Measurements from ENCODE around the gene MEF2A.

MEF2A gene

DNA sequence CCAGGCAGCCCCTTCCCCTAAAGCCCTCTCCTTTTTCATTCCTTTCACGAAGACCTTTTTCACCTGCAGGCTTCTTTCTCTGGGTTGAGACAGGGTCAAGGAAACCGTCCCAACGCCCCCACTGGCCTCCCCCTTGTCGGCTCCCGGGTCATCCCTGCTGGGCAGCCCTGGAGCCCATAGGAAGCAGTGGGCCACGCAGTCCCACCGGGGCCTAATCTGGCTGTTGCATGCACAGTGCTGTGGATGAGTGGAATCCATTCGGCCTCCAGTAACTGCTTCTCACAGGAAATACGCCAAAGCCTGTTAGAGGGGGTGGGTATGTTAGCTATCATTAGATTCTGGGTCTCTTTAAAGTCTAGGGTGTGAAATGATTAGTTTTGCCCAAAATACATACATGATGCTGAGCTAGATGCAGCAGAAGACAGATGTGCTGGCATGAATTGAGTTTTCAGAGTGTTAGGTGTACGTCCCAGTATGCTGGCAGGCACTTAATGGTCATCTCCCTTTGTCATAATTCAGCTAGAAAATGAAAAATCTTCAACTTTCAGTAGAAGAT is 150.8 kb downstream of the MEF2A start:
- H3K9ac ChIP-seq (ENCODE audit: low read depth, low read length): no peak overlapping the region
- peaks cover 33% of the 10 kb centered on the region for H3K36me3 ChIP-seq (ENCODE audit: insufficient read depth, low read length)
- no peak overlapping the region for H3K4me2 ChIP-seq (ENCODE audit: insufficient read depth, low read length)
- no peak overlapping the region for H3K27ac ChIP-seq (ENCODE audit: low read length)
- no peak for ATAC-seq (ENCODE audit: insufficient read depth, low read depth)
- no peak overlapping the region for H3K4me3 ChIP-seq (ENCODE audit: low read depth in 1 of 2, low read length in 2 of 2)
- H3K79me2 ChIP-seq (ENCODE audit: insufficient read depth, low read length): no peaks in the 10 kb centered on the region
- H3K9me3 ChIP-seq (ENCODE audit: insufficient read depth, low read length, severe bottlenecking): no peaks in the 10 kb centered on the region
- no peak overlapping the region for H2AFZ ChIP-seq (ENCODE audit: low read depth, low read length)
- no peaks in the 10 kb centered on the region for H3K27me3 ChIP-seq (ENCODE audit: insufficient read depth, low read length, poor library complexity)
- DNase-seq: no peak
- H3K4me1 ChIP-seq (ENCODE audit: insufficient read depth, low read length): peaks cover 22% of the 10 kb centered on the region
- TF ChIP-seq EZH2 (IDR thresholded peaks at IDR 0.05; ENCODE audit: borderline replicate concordance, low read depth, low read length, severe bottlenecking): no peak
- TF ChIP-seq, protein P1, sequence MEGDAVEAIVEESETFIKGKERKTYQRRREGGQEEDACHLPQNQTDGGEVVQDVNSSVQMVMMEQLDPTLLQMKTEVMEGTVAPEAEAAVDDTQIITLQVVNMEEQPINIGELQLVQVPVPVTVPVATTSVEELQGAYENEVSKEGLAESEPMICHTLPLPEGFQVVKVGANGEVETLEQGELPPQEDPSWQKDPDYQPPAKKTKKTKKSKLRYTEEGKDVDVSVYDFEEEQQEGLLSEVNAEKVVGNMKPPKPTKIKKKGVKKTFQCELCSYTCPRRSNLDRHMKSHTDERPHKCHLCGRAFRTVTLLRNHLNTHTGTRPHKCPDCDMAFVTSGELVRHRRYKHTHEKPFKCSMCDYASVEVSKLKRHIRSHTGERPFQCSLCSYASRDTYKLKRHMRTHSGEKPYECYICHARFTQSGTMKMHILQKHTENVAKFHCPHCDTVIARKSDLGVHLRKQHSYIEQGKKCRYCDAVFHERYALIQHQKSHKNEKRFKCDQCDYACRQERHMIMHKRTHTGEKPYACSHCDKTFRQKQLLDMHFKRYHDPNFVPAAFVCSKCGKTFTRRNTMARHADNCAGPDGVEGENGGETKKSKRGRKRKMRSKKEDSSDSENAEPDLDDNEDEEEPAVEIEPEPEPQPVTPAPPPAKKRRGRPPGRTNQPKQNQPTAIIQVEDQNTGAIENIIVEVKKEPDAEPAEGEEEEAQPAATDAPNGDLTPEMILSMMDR (IDR thresholded peaks at IDR 0.05; ENCODE audit: borderline replicate concordance, extremely low read depth, low read length, poor library complexity, severe bottlenecking): no peak
- H4K20me1 ChIP-seq (ENCODE audit: insufficient read depth, low read length): no peaks in the 10 kb centered on the region

DNA sequence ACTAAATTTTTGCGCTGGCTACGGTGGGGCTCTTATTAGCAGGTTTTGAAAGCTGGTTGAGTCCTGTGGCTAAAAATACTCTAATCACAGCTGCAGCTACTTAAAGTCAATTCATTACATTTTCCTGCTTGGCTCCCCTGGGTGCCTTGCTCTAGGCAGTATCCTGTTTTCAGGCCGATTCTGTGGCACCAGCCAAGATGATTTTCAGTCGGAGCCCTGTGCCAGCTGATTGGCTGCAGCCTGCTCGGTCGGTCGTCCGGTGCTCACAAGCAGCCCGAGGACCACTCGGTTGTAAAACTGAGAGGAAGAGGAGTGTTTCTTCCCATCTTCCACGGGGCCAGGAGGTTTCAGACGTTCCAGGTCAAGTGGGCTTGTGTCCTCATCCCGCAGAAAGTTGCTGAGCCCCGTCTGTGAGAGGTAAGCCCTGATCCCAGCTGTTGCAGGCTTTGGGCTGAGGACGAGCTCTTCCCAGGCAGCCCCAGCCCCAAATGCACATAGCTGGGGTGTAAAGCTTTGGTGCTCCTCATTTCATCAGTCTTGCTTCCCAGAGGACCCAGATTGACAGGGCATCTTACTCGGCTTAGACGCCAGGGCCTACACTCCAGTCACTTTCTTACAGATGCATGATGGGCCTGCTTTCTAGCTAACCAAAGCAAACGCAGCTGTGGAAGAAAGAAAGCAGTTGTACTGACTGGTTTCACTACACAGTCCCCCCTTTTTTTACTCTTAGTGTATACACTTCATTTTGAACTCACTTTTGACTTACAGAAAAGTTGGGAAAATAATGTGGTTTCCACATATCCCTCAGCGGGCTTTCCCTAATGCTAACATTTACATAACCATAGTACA is 151.6 kb downstream of the MEF2A start:
- H3K27ac ChIP-seq (ENCODE audit: low read length): no peak overlapping the region
- peaks cover 24% of the 10 kb centered on the region for H3K4me1 ChIP-seq (ENCODE audit: insufficient read depth, low read length)
- H3K4me3 ChIP-seq (ENCODE audit: low read depth in 1 of 2, low read length in 2 of 2): no peak overlapping the region
- no peak overlapping the region for H3K4me2 ChIP-seq (ENCODE audit: insufficient read depth, low read length)
- no peak overlapping the region for H2AFZ ChIP-seq (ENCODE audit: low read depth, low read length)
- no peaks in the 10 kb centered on the region for H3K79me2 ChIP-seq (ENCODE audit: insufficient read depth, low read length)
- H3K36me3 ChIP-seq (ENCODE audit: insufficient read depth, low read length): peaks cover 27% of the 10 kb centered on the region
- DNase-seq (no peak), ATAC-seq (ENCODE audit: insufficient read depth, low read depth) (no peak)
- TF ChIP-seq EZH2 (IDR thresholded peaks at IDR 0.05; ENCODE audit: borderline replicate concordance, low read depth, low read length, severe bottlenecking): no peak
- TF ChIP-seq, protein P1 (IDR thresholded peaks at IDR 0.05; ENCODE audit: borderline replicate concordance, extremely low read depth, low read length, poor library complexity, severe bottlenecking): no peak
- no peaks in the 10 kb centered on the region for H3K9me3 ChIP-seq (ENCODE audit: insufficient read depth, low read length, severe bottlenecking)
- no peaks in the 10 kb centered on the region for H3K27me3 ChIP-seq (ENCODE audit: insufficient read depth, low read length, poor library complexity)
- no peak overlapping the region for H3K9ac ChIP-seq (ENCODE audit: low read depth, low read length)
- H4K20me1 ChIP-seq (ENCODE audit: insufficient read depth, low read length): no peaks in the 10 kb centered on the region

DNA sequence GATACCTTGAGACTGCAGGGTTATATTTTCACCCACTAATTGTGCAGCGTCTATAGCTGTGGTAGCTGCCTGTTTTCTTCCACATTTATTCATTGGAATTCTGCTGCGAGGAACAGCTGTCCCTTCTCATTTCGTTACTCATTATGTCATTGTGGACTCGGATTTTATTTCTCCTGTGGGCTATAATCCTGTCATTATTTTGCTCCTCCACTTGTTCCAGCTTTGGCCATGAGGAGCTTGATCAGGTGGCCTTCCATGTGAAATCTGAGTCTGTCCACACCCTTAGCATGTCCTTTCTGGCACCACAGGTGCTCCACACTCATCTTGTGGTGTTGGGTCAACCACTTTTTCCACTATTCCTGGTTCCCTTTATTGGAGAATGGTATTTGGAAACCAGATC is 152.6 kb downstream of the MEF2A start:
- Histone ChIP-seq H3K9ac (ENCODE audit: low read depth, low read length) (no peak overlapping the region), H3K4me2 (ENCODE audit: insufficient read depth, low read length) (no peak overlapping the region), H2AFZ (ENCODE audit: low read depth, low read length) (no peak overlapping the region), H3K79me2 (ENCODE audit: insufficient read depth, low read length) (no peaks in the 10 kb centered on the region), H4K20me1 (ENCODE audit: insufficient read depth, low read length) (no peaks in the 10 kb centered on the region), H3K27ac (ENCODE audit: low read length) (no peak overlapping the region), H3K4me1 (ENCODE audit: insufficient read depth, low read length) (peaks cover 24% of the 10 kb centered on the region), H3K4me3 (ENCODE audit: low read depth in 1 of 2, low read length in 2 of 2) (no peak overlapping the region), H3K36me3 (ENCODE audit: insufficient read depth, low read length) (peaks cover 18% of the 10 kb centered on the region), H3K27me3 (ENCODE audit: insufficient read depth, low read length, poor library complexity) (no peaks in the 10 kb centered on the region), H3K9me3 (ENCODE audit: insufficient read depth, low read length, severe bottlenecking) (no peaks in the 10 kb centered on the region)
- ATAC-seq (ENCODE audit: insufficient read depth, low read depth): no peak
- TF ChIP-seq, protein P1 (IDR thresholded peaks at IDR 0.05; ENCODE audit: borderline replicate concordance, extremely low read depth, low read length, poor library complexity, severe bottlenecking): no peak
- no peak for TF ChIP-seq EZH2 (IDR thresholded peaks at IDR 0.05; ENCODE audit: borderline replicate concordance, low read depth, low read length, severe bottlenecking)
- no peak for DNase-seq
